Osteocyte (in vitro differentiated cells): ENCODE measurements around the gene EXOC6B. TPM values are rescaled to one million over a fixed set of nuclear protein-coding genes. Genes with fewer than 3 reads are reported as not detected.

Source experiments
- DNase-seq: peaks from one replicate; pipeline ENCODE4 v3.0.0; 2021; ENCODE audit warnings: mixed read lengths; ENCODE audit not compliant: unreplicated experiment; ENCODE audit errors: extremely low spot score
- H3K27ac Mint-ChIP-seq: one replicate; pipeline ENCODE4 v1.8.0; 2021; ENCODE audit warnings: mild to moderate bottlenecking, mixed read lengths; ENCODE audit not compliant: unreplicated experiment
- H3K27me3 Mint-ChIP-seq: one replicate; pipeline ENCODE4 v1.8.0; 2021; ENCODE audit warnings: mixed read lengths; ENCODE audit not compliant: unreplicated experiment
- H3K36me3 Mint-ChIP-seq: one replicate; pipeline ENCODE4 v1.8.0; 2021; ENCODE audit warnings: mixed read lengths; ENCODE audit not compliant: unreplicated experiment
- H3K4me1 Mint-ChIP-seq: one replicate; pipeline ENCODE4 v1.8.0; 2021; ENCODE audit warnings: mixed read lengths; ENCODE audit not compliant: unreplicated experiment
- H3K4me3 Mint-ChIP-seq: one replicate; pipeline ENCODE4 v1.8.0; 2021; ENCODE audit warnings: mild to moderate bottlenecking, moderate library complexity, mixed read lengths; ENCODE audit not compliant: unreplicated experiment
- H3K9me3 Mint-ChIP-seq: one replicate; pipeline ENCODE4 v1.8.0; 2021; ENCODE audit warnings: mixed read lengths; ENCODE audit not compliant: unreplicated experiment
- CTCF ChIP-seq: fragments of 200-600 bp; sonication (generic); IDR thresholded peaks from 2 replicates; pipeline ENCODE4 v1.5.0; 2021; ENCODE audit warnings: antibody characterized with exemption, mild to moderate bottlenecking, moderate library complexity
- total RNA-seq: library from RNA; stranded (reverse); gene quantifications from 2 replicates; pipeline ENCODE4 v1.2.1, GENCODE V29; 2021

The EXOC6B gene
- total RNA-seq, 1 donor from 2014 or later = 33.8 TPM

GRCh38 chr2:72148837-72149555, 676.8 kb downstream of the EXOC6B start:
- Mint-ChIP-seq H3K27ac (no peak overlapping the region), H3K4me3 (peak overlapping the region; percentile 81), H3K27me3 (peaks cover 59% of the 10 kb centered on the region), H3K36me3 (peaks cover 3% of the 10 kb centered on the region), H3K9me3 (no peaks in the 10 kb centered on the region), H3K4me1 (peaks cover 45% of the 10 kb centered on the region)
- TF ChIP-seq CTCF = no peak
- DNase-seq = peak; percentile 82

- no peak for TF ChIP-seq CTCF
- Mint-ChIP-seq H3K4me1 (peaks cover 51% of the 10 kb centered on the region), H3K4me3 (peak overlapping the region; percentile 81), H3K9me3 (no peaks in the 10 kb centered on the region), H3K36me3 (peaks cover 3% of the 10 kb centered on the region), H3K27ac (no peak overlapping the region), H3K27me3 (peaks cover 63% of the 10 kb centered on the region)
- no peak for DNase-seq
Measured at GRCh38 chr2:72148003-72148836, 677.6 kb downstream of the EXOC6B start.

- H3K4me3 Mint-ChIP-seq = peak within 1 kb of the TSS; percentile 81
- H3K36me3 Mint-ChIP-seq = peaks cover 3% of the 10 kb centered on the region
- H3K9me3 Mint-ChIP-seq = no peaks in the 10 kb centered on the region
- H3K27ac Mint-ChIP-seq = no peak within 1 kb of the TSS
- peaks cover 59% of the 10 kb centered on the region for H3K27me3 Mint-ChIP-seq
- no peak for TF ChIP-seq CTCF
- peaks cover 54% of the 10 kb centered on the region for H3K4me1 Mint-ChIP-seq
- peak; percentile 80 for DNase-seq
Measured at GRCh38 chr2:72147303-72147971, 678.4 kb downstream of the EXOC6B start, which contains the start of gene CYP26B1. CYP26B1 (minus strand) TSS chr2:72147862; CDS start chr2:72147834, 28 bp downstream.

- Mint-ChIP-seq H3K4me1 (peaks cover 54% of the 10 kb centered on the region), H3K27ac (no peak overlapping the region), H3K27me3 (peaks cover 56% of the 10 kb centered on the region), H3K4me3 (peak overlapping the region; percentile 59), H3K9me3 (no peaks in the 10 kb centered on the region), H3K36me3 (peaks cover 3% of the 10 kb centered on the region)
- DNase-seq = peak; percentile 80
- no peak for TF ChIP-seq CTCF
Measured at GRCh38 chr2:72146347-72147302, 679.2 kb downstream of the EXOC6B start.
